Body of pancreas (tissue), 4 donors: ENCODE data around the gene ADGRV1.

ENCODE experiments used
- POLR2A ChIP-seq, 3 donors: fragments of 450-650 bp; IDR thresholded peaks; one replicate each; pipeline ENCODE4 v1.6.1; 2016; ENCODE audit warnings: antibody characterized with exemption in 3 of 3, mild to moderate bottlenecking in 2 of 3
- TF ChIP-seq, protein P1 (sequence below), 7 experiments: fragments of 450-650 bp in 4 of 7; fragments of 200-600 bp in 3 of 7; sonication (generic) in 3 of 7; IDR thresholded peaks; one replicate each; pipeline ENCODE4 v1.5.1; 2016 to 2019; ENCODE audit warnings: antibody characterized with exemption in 7 of 7

DNA sequence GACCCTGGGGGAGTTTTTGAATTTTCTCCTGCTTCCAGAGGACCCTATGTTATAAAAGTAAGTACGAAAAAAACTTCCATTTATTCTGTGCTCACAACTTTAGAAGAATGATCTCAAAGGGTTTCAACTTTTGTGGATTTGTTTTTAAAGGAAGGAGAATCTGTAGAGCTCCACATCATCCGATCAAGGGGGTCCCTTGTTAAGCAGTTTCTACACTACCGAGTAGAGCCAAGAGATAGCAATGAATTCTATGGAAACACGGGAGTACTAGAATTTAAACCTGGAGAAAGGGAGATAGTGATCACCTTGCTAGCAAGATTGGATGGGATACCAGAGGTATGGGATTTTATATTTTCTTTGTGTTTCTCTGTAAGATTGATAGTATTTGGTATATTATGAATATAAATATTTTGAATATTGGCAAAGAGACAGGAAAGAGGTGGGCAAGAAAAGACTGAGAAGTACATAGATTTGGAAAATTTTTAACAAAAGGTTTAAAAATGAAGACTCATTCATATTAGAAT is 84.2 kb downstream of the ADGRV1 start:
- TF ChIP-seq, protein P1, sequence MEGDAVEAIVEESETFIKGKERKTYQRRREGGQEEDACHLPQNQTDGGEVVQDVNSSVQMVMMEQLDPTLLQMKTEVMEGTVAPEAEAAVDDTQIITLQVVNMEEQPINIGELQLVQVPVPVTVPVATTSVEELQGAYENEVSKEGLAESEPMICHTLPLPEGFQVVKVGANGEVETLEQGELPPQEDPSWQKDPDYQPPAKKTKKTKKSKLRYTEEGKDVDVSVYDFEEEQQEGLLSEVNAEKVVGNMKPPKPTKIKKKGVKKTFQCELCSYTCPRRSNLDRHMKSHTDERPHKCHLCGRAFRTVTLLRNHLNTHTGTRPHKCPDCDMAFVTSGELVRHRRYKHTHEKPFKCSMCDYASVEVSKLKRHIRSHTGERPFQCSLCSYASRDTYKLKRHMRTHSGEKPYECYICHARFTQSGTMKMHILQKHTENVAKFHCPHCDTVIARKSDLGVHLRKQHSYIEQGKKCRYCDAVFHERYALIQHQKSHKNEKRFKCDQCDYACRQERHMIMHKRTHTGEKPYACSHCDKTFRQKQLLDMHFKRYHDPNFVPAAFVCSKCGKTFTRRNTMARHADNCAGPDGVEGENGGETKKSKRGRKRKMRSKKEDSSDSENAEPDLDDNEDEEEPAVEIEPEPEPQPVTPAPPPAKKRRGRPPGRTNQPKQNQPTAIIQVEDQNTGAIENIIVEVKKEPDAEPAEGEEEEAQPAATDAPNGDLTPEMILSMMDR (IDR thresholded peaks at IDR 0.05) = no peak
- TF ChIP-seq POLR2A (IDR thresholded peaks at IDR 0.05) = no peak
